Epithelial cell of esophagus (primary cell): Measurements from ENCODE around the gene ELFN2.

Source experiments
- DNase-seq: peaks from one replicate; pipeline ENCODE4 v3.0.0; 2010; ENCODE audit warnings: low read depth
- H3K4me3 ChIP-seq: 2 replicates; pipeline ENCODE4 v1.5.1; 2011; ENCODE audit warnings: mild to moderate bottlenecking, low read length, control low read depth
- TF ChIP-seq, protein P1 (sequence below): IDR thresholded peaks from 2 replicates; pipeline ENCODE4 v1.5.1; 2011; ENCODE audit warnings: low read depth, mild to moderate bottlenecking, low read length, control low read depth, inconsistent platforms; ENCODE audit not compliant: insufficient read depth; ENCODE audit errors: missing control alignments

The ELFN2 gene

GRCh38 chr22:37461961-37462360, 34.7 kb upstream of the ELFN2 start:
- TF ChIP-seq, protein P1, sequence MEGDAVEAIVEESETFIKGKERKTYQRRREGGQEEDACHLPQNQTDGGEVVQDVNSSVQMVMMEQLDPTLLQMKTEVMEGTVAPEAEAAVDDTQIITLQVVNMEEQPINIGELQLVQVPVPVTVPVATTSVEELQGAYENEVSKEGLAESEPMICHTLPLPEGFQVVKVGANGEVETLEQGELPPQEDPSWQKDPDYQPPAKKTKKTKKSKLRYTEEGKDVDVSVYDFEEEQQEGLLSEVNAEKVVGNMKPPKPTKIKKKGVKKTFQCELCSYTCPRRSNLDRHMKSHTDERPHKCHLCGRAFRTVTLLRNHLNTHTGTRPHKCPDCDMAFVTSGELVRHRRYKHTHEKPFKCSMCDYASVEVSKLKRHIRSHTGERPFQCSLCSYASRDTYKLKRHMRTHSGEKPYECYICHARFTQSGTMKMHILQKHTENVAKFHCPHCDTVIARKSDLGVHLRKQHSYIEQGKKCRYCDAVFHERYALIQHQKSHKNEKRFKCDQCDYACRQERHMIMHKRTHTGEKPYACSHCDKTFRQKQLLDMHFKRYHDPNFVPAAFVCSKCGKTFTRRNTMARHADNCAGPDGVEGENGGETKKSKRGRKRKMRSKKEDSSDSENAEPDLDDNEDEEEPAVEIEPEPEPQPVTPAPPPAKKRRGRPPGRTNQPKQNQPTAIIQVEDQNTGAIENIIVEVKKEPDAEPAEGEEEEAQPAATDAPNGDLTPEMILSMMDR: no peak
- no peak for DNase-seq
- no peak overlapping the region for H3K4me3 ChIP-seq

GRCh38 chr22:37460684-37461083, 33.4 kb upstream of the ELFN2 start:
- no peak for DNase-seq
- H3K4me3 ChIP-seq: no peak overlapping the region
- TF ChIP-seq, protein P1: no peak

- DNase-seq: peak; percentile 17
- TF ChIP-seq, protein P1: no peak
- no peak overlapping the region for H3K4me3 ChIP-seq
Measured at GRCh38 chr22:37459206-37459605, 31.9 kb upstream of the ELFN2 start.

DNA sequence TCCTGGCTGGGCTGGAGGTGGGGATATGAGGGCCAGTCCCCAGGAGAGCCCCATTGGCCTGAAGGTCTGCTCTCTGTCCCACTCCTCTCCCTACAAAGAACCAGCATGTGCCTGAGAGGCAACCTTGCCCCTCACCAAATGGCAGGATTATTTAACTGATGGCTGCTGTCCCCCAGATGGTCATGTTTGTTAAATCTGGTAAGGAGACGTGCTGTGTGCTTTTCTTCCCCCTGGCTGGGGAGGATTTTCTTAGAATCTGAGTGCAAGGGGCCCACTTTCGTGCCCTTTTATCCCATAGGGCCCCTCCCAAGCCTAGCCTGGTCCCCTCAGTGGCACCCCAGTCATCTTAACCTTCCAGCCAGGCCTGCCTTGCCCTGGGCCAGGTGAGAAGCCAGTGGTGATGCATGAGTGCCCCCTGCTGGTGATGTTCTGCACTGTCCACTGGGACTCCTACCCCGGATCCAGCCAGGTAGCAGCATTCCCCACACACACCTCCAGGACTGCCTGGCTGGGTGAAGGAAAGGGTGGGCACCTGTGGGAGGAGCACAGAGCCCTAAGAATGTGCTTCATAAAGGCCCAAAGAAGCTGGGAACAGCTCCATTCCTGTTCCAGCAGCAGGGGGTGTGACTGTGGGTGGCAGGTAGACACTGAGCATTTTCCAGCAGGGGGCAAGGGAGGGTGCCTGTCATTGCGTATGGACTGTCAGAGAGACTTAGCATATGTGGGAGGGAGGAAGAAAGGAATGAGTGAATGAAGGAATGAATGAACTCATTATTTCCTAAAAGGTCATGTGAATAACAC, 30.0 kb upstream of the ELFN2 start:
- peak; percentile 74 for DNase-seq
- H3K4me3 ChIP-seq: no peak overlapping the region
- TF ChIP-seq, protein P1: peak; percentile 96

DNA sequence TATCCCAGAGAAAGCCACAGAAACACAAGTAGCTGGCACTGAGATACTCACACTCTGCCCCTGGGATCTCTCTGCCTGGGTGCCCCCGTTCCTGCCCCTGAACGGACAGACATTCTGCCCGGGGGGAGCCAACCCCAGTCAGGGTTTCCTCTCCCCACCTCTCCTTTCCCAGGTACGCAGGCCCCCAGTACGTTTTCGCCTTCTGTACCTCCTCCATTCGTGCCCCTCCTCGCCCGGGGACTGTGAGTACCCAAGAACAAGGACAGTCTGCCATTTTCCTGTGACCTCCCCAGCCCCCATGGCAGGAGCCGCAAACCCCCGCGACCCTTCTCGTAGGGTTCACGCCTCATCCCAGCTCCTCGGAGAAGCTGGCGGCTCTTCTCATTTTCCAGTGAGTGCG, 29.1 kb upstream of the ELFN2 start:
- TF ChIP-seq, protein P1: no peak
- no peak for DNase-seq
- H3K4me3 ChIP-seq: no peak overlapping the region

GRCh38 chr22:37455896-37456295, 28.6 kb upstream of the ELFN2 start:
- DNase-seq: peak; percentile 11
- H3K4me3 ChIP-seq: no peak overlapping the region
- TF ChIP-seq, protein P1: no peak
